ENCODE results near the gene ARHGAP30.
"Not testable (repeated sequence)": the region's sequence is repeated elsewhere in the genome, so short reads cannot be mapped to it uniquely, and the experiment has no call there.

The ARHGAP30 gene

GRCh38 chr1:161071886-161072371 lies 2.2 kb upstream of the ARHGAP30 start:
- DNase-seq (ENCODE audit: low read depth): no peak

GRCh38 chr1:161070761-161071160 lies 1.1 kb upstream of the ARHGAP30 start:
- DNase-seq (ENCODE audit: low read depth): no peak

GRCh38 chr1:161069241-161069640 lies 450 bp downstream of the ARHGAP30 start:
- no peak for DNase-seq (ENCODE audit: low read depth)

- DNase-seq (ENCODE audit: low read depth): peak; percentile 62
Observed at GRCh38 chr1:161068306-161069234, 1.1 kb downstream of the ARHGAP30 start.

GRCh38 chr1:161066694-161067093 lies 3.0 kb downstream of the ARHGAP30 start:
- no peak for DNase-seq (ENCODE audit: low read depth)

GRCh38 chr1:161065681-161066080 lies 4.0 kb downstream of the ARHGAP30 start:
- not testable (repeated sequence) for DNase-seq (ENCODE audit: low read depth)

- DNase-seq (ENCODE audit: low read depth): not testable (repeated sequence)
Observed at GRCh38 chr1:161063936-161064335, 5.8 kb downstream of the ARHGAP30 start.

- DNase-seq (ENCODE audit: low read depth): no peak
Observed at GRCh38 chr1:161061419-161061818, 8.3 kb downstream of the ARHGAP30 start.

- DNase-seq (ENCODE audit: low read depth): no peak
Observed at GRCh38 chr1:161059293-161059692, 10.4 kb downstream of the ARHGAP30 start.

- no peak for DNase-seq (ENCODE audit: low read depth)
Observed at GRCh38 chr1:161054805-161055204, 14.9 kb downstream of the ARHGAP30 start.

GRCh38 chr1:161054232-161054631 lies 15.5 kb downstream of the ARHGAP30 start:
- no peak for DNase-seq (ENCODE audit: low read depth)

- no peak for DNase-seq (ENCODE audit: low read depth)
Observed at GRCh38 chr1:161052899-161053298, 16.8 kb downstream of the ARHGAP30 start.

GRCh38 chr1:161051219-161051618 lies 18.5 kb downstream of the ARHGAP30 start:
- no peak for DNase-seq (ENCODE audit: low read depth)

- DNase-seq (ENCODE audit: low read depth): no peak
Observed at GRCh38 chr1:161048949-161049722, 20.6 kb downstream of the ARHGAP30 start.

- no peak for DNase-seq (ENCODE audit: low read depth)
Observed at GRCh38 chr1:161047436-161048420, 22.0 kb downstream of the ARHGAP30 start.

- DNase-seq (ENCODE audit: low read depth): no peak
Observed at GRCh38 chr1:161046605-161047228, 23.0 kb downstream of the ARHGAP30 start.

GRCh38 chr1:161045736-161046604 lies 23.7 kb downstream of the ARHGAP30 start, which contains the start of gene USF1:
Gene USF1 (minus strand): TSS chr1:161045977. CDS start chr1:161043275, 2,702 bp downstream.
- peak; percentile 75 for DNase-seq (ENCODE audit: low read depth)

- no peak for DNase-seq (ENCODE audit: low read depth)
Observed at GRCh38 chr1:161044908-161045735, 24.6 kb downstream of the ARHGAP30 start.

GRCh38 chr1:161044535-161044907 lies 25.2 kb downstream of the ARHGAP30 start:
- DNase-seq (ENCODE audit: low read depth): no peak
